SHP77 (cell line): ENCODE data around the gene RUNDC3A.
A peak's percentile ranks its signal among the peaks of the same experiment; 100 is the strongest.
"Not testable (repeated sequence)": the region's sequence is repeated elsewhere in the genome, so short reads cannot be mapped to it uniquely, and the experiment has no call there.

Source experiments
- DNase-seq, 2 experiments: peaks; one replicate each; lab custom pipeline; 2025; lab: John Stamatoyannopoulos, UW

Gene RUNDC3A

GRCh38 chr17:44343510-44344209 is 35.3 kb downstream of the RUNDC3A start:
- DNase-seq = no peak

GRCh38 chr17:44344939-44345453 is 36.6 kb downstream of the RUNDC3A start, which contains the start of gene GRN:
Gene GRN, plus strand, starts transcription at chr17:44345302. Its CDS starts 3,863 bp downstream, at chr17:44349165.
- peak; percentile 99 to 100 for DNase-seq

GRCh38 chr17:44345454-44346026 is 37.1 kb downstream of the RUNDC3A start:
- peak; percentile 71 to 82 for DNase-seq

- DNase-seq = no peak
These were observed 37.9 kb downstream of the RUNDC3A start for GRCh38 chr17:44346064-44346844.

- not testable (repeated sequence) for DNase-seq
These were observed 39.0 kb downstream of the RUNDC3A start for GRCh38 chr17:44347206-44348055.

GRCh38 chr17:44348234-44348987 is 40.0 kb downstream of the RUNDC3A start:
- no peak for DNase-seq

GRCh38 chr17:44348988-44349364 is 40.6 kb downstream of the RUNDC3A start:
- no peak for DNase-seq

GRCh38 chr17:44349553-44350070 is 41.2 kb downstream of the RUNDC3A start:
- no peak for DNase-seq

GRCh38 chr17:44350733-44351226 is 42.4 kb downstream of the RUNDC3A start:
- DNase-seq = peak; percentile 65 to 78

- no peak for DNase-seq
These were observed 43.1 kb downstream of the RUNDC3A start for GRCh38 chr17:44351464-44351863.

GRCh38 chr17:44351961-44352827 is 43.8 kb downstream of the RUNDC3A start:
- DNase-seq = no peak

- no peak for DNase-seq
These were observed 44.6 kb downstream of the RUNDC3A start for GRCh38 chr17:44352828-44353671.

GRCh38 chr17:44353672-44354331 is 45.4 kb downstream of the RUNDC3A start:
- DNase-seq = no peak

GRCh38 chr17:44354582-44355561 is 46.5 kb downstream of the RUNDC3A start:
- no peak for DNase-seq

GRCh38 chr17:44355642-44356099 is 47.3 kb downstream of the RUNDC3A start:
- no peak for DNase-seq

- DNase-seq = no peak
These were observed 47.8 kb downstream of the RUNDC3A start for GRCh38 chr17:44356241-44356640.

- no peak for DNase-seq
These were observed 49.7 kb downstream of the RUNDC3A start for GRCh38 chr17:44358066-44358465.
